WTC11 (cell line): ENCODE measurements around the gene SNU13. TPM values are rescaled to one million over a fixed set of nuclear protein-coding genes. Genes with fewer than 3 reads are reported as not detected.
"Not testable (repeated sequence)": the region's sequence is repeated elsewhere in the genome, so short reads cannot be mapped to it uniquely, and the experiment has no call there.

Experiments
- ATAC-seq: fragments of 200-7000 bp; cut with Tn5 transposase; 2 replicates; pipeline ENCODE4 v1.10.0; 2021; ENCODE audit warnings: mild to moderate bottlenecking, moderate library complexity
- CTCF ChIA-PET: fragments of 300-600 bp; sonication (Branson Sonifier 250); formaldehyde crosslinking; loops from one replicate; lab custom pipeline; 2021; ENCODE audit warnings: antibody characterized with exemption; lab: Charles Lee
- POLR2A ChIA-PET: fragments of 350-600 bp; sonication (Branson Sonifier 250); formaldehyde crosslinking; loops from one replicate; lab custom pipeline; 2021; ENCODE audit warnings: antibody characterized with exemption; lab: Charles Lee
- DNase-seq: peaks from one replicate; pipeline ENCODE4 v3.0.0; 2021; ENCODE audit warnings: low spot score
- H3K27ac Mint-ChIP-seq: 2 replicates; pipeline ENCODE4 v1.8.0; 2021; ENCODE audit warnings: mixed read lengths
- H3K27me3 Mint-ChIP-seq: 2 replicates; pipeline ENCODE4 v1.8.0; 2021; ENCODE audit warnings: low read depth, mild to moderate bottlenecking, moderate library complexity, mixed read lengths
- H3K36me3 Mint-ChIP-seq: 2 replicates; pipeline ENCODE4 v1.8.0; 2021; ENCODE audit warnings: mixed read lengths
- H3K4me1 Mint-ChIP-seq: 2 replicates; pipeline ENCODE4 v1.8.0; 2022; ENCODE audit warnings: mixed read lengths
- H3K4me3 Mint-ChIP-seq: 2 replicates; pipeline ENCODE4 v1.8.0; 2021; ENCODE audit warnings: mild to moderate bottlenecking, moderate library complexity, mixed read lengths
- H3K9me3 Mint-ChIP-seq: 2 replicates; pipeline ENCODE4 v1.8.0; 2021; ENCODE audit warnings: mixed read lengths
- ATF1 ChIP-seq: sonication (generic); formaldehyde crosslinking; IDR thresholded peaks from 2 replicates; pipeline ENCODE4 v1.8.1; 2023; ENCODE audit warnings: mild to moderate bottlenecking, moderate library complexity, missing genetic modification reagents
- ATF2 ChIP-seq: sonication (generic); formaldehyde crosslinking; IDR thresholded peaks from 2 replicates; pipeline ENCODE4 v1.8.1; 2022; ENCODE audit warnings: low read depth, missing genetic modification reagents, borderline replicate concordance
- CBFB ChIP-seq: sonication (generic); formaldehyde crosslinking; IDR thresholded peaks from 2 replicates; pipeline ENCODE4 v1.8.1; 2022; ENCODE audit warnings: mild to moderate bottlenecking, low read depth, missing genetic modification reagents
- FOXK1 ChIP-seq: sonication (generic); formaldehyde crosslinking; IDR thresholded peaks from 2 replicates; pipeline ENCODE4 v1.8.0; 2022; ENCODE audit warnings: mild to moderate bottlenecking, moderate library complexity, missing genetic modification reagents
- GRHL2 ChIP-seq: fragments of 250-450 bp; sonication (Bioruptor Pico); IDR thresholded peaks from 2 replicates; pipeline ENCODE4 v1.8.0; 2022; ENCODE audit warnings: mild to moderate bottlenecking, moderate library complexity; ENCODE audit not compliant: insufficient replicate concordance, severe bottlenecking
- JAZF1 ChIP-seq: fragments of 250-450 bp; sonication (Bioruptor Pico); IDR thresholded peaks from 2 replicates; pipeline ENCODE4 v1.9.0; 2021; ENCODE audit warnings: moderate library complexity, mild to moderate bottlenecking, inconsistent platforms
- MAX ChIP-seq: sonication (generic); formaldehyde crosslinking; IDR thresholded peaks from 2 replicates; pipeline ENCODE4 v1.8.0; 2022; ENCODE audit warnings: mild to moderate bottlenecking, missing genetic modification reagents
- NR2C2 ChIP-seq: sonication (generic); formaldehyde crosslinking; IDR thresholded peaks from 2 replicates; pipeline ENCODE4 v1.8.0; 2022; ENCODE audit warnings: mild to moderate bottlenecking, missing genetic modification reagents
- NR3C1 ChIP-seq: sonication (generic); formaldehyde crosslinking; conservative IDR thresholded peaks from 2 replicates; pipeline ENCODE4 v1.8.1; 2023; ENCODE audit warnings: low read depth, mild to moderate bottlenecking, missing genetic modification reagents
- PREB ChIP-seq: sonication (generic); formaldehyde crosslinking; IDR thresholded peaks from 2 replicates; pipeline ENCODE4 v1.8.1; 2022; ENCODE audit warnings: mild to moderate bottlenecking, missing genetic modification reagents, moderate library complexity, borderline replicate concordance
- SMAD3 ChIP-seq: sonication (generic); formaldehyde crosslinking; IDR thresholded peaks from 2 replicates; pipeline ENCODE4 v1.8.0; 2022; ENCODE audit warnings: missing genetic modification reagents, mild to moderate bottlenecking, borderline replicate concordance
- TEAD1 ChIP-seq: sonication (generic); formaldehyde crosslinking; IDR thresholded peaks from 2 replicates; pipeline ENCODE4 v1.8.0; 2022; ENCODE audit warnings: mild to moderate bottlenecking, missing genetic modification reagents
- ZBTB43 ChIP-seq: sonication (generic); formaldehyde crosslinking; IDR thresholded peaks from 2 replicates; pipeline ENCODE4 v1.8.1; 2023; ENCODE audit warnings: mild to moderate bottlenecking, missing genetic modification reagents
- ZNF121 ChIP-seq: sonication (generic); formaldehyde crosslinking; IDR thresholded peaks from 2 replicates; pipeline ENCODE4 v1.8.0; 2023; ENCODE audit warnings: missing genetic modification reagents
- ZNF219 ChIP-seq: sonication (generic); formaldehyde crosslinking; IDR thresholded peaks from 2 replicates; pipeline ENCODE4 v1.8.0; 2023; ENCODE audit warnings: missing genetic modification reagents, mild to moderate bottlenecking, borderline replicate concordance
- total RNA-seq: library from RNA; stranded (reverse); gene quantifications from 3 replicates; pipeline ENCODE4 v1.2.3, GENCODE V29; 2021

SNU13 gene
- total RNA-seq, 1 experiment from 2014 or later: 207 TPM

GRCh38 chr22:41690476-41690875 is 1.8 kb upstream of the SNU13 start:
- TF ChIP-seq PREB (no peak), NR2C2 (CRISPR knock-in tag) (no peak), MAX (CRISPR knock-in tag) (no peak), SMAD3 (CRISPR knock-in tag) (no peak), NR3C1 (CRISPR knock-in tag) (no peak), JAZF1 (no peak), ZNF219 (CRISPR knock-in tag) (no peak), GRHL2 (CRISPR knock-in tag) (no peak), CBFB (CRISPR knock-in tag) (no peak), ZNF121 (CRISPR knock-in tag) (no peak), ATF2 (no peak), FOXK1 (no peak), TEAD1 (CRISPR knock-in tag) (no peak)
- H3K4me1 Mint-ChIP-seq: peaks cover 11% of the 10 kb centered on the region
- no peak for ATAC-seq
- no peak overlapping the region for H3K27ac Mint-ChIP-seq
- DNase-seq: no peak
- H3K4me3 Mint-ChIP-seq: peak overlapping the region; percentile 16; the same call in 1 of the 2 replicates
- no peaks in the 10 kb centered on the region for H3K36me3 Mint-ChIP-seq
- ChIA-PET POLR2A (no interaction called here), CTCF (interaction anchor here (5.4 kb wide), 1 partner anchor 24 kb away, joined by 27 read pairs; no protein-coding TSS in a partner anchor)
- H3K9me3 Mint-ChIP-seq: no peaks in the 10 kb centered on the region
- no peaks in the 10 kb centered on the region for H3K27me3 Mint-ChIP-seq

- peak; percentile 23 for ATAC-seq
- Mint-ChIP-seq H3K27ac (peak overlapping the region; percentile 18; the same call in 1 of the 2 replicates), H3K4me1 (peaks cover 11% of the 10 kb centered on the region), H3K36me3 (no peaks in the 10 kb centered on the region), H3K9me3 (no peaks in the 10 kb centered on the region), H3K4me3 (peak overlapping the region; percentile 82), H3K27me3 (no peaks in the 10 kb centered on the region)
- ChIA-PET POLR2A (interaction anchor here (0.6 to 2.3 kb wide), 2 partner anchors 12 to 21 kb away, joined by 4 to 7 read pairs; no protein-coding TSS in a partner anchor), CTCF (interaction anchor here (1.2 to 5.4 kb wide), 5 partner anchors 9 to 253 kb away, joined by 4 to 52 read pairs (median 5); no protein-coding TSS in a partner anchor)
- no peak for TF ChIP-seq ZBTB43 (CRISPR knock-in tag)
- TF ChIP-seq MAX (CRISPR knock-in tag): no peak
- no peak for DNase-seq
These were observed 734 bp downstream of the SNU13 start for GRCh38 chr22:41687901-41688364.

GRCh38 chr22:41686890-41687289 is 1.8 kb downstream of the SNU13 start:
- H3K27me3 Mint-ChIP-seq, POLR2A ChIA-PET, H3K36me3 Mint-ChIP-seq, H3K27ac Mint-ChIP-seq, DNase-seq, H3K9me3 Mint-ChIP-seq, ATAC-seq: not testable (repeated sequence)
- Mint-ChIP-seq H3K4me3 (peak overlapping the region; percentile 82), H3K4me1 (peaks cover 11% of the 10 kb centered on the region)
- CTCF ChIA-PET: interaction anchor here (1.4 to 5.4 kb wide), 3 partner anchors 10 to 239 kb away, joined by 4 to 52 read pairs (median 27); no protein-coding TSS in a partner anchor

- DNase-seq: no peak
- CTCF ChIA-PET: interaction anchor here (0.9 kb wide), 1 partner anchor 17 kb away, joined by 4 read pairs; no protein-coding TSS in a partner anchor
- POLR2A ChIA-PET: no interaction called here
- no peaks in the 10 kb centered on the region for H3K9me3 Mint-ChIP-seq
- peaks cover 11% of the 10 kb centered on the region for H3K4me1 Mint-ChIP-seq
- peaks cover 16% of the 10 kb centered on the region for H3K36me3 Mint-ChIP-seq
- no peaks in the 10 kb centered on the region for H3K27me3 Mint-ChIP-seq
- ATAC-seq: no peak
- H3K27ac Mint-ChIP-seq: peak overlapping the region; percentile 74
- no peak for TF ChIP-seq ATF1
- no peak overlapping the region for H3K4me3 Mint-ChIP-seq
These were observed 4.5 kb downstream of the SNU13 start for GRCh38 chr22:41684194-41684593.
